LoVo (cell line): ENCODE data around the gene DDX41.

Source experiments
- DNase-seq: peaks from one replicate; pipeline ENCODE4 v3.0.0-alpha.2; 2016; ENCODE audit warnings: low spot score

Gene DDX41

DNA sequence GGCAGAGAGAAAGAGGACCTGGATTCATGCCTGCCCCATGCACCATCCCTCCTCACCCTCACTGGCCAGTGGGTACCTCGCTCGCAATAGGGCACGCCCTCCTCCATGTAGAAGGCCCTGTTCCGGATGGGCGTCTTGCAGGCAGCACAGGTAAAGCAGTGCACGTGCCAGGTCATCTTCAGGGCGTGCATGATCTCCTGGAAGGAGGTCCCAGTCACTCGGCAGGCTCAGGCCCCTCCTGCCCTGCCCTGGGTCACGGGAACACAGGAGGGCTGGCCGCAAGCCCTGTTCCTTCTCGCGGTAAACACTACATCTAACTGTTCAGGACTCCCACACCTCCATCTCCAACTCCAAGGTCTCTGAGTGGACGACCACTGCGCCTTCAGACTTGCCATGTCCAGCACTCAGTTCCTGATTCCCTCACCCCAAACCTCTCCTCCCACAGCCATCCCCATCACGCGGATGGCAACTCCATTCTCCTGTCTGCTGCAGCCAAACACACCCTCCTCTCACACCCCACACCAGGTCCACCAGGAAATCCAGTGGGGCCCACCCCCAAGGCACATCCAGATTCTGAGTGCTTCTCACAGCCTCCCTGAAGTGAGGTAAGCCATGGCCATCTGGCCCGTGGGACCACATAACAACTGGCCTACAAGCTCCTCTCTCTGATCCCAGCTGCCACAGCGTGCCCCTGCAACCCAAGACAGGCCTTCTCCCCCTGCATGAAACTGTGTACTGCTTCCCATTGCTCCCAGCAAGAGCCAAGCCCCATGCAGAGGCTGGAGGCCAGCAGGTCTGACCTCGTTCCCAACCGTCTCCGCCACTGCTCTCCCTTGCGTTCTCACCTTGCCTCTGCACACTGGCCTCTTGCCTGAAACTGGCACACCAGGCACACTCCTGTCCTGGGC lies 32.5 kb downstream of the DDX41 start:
- no peak for DNase-seq

DNA sequence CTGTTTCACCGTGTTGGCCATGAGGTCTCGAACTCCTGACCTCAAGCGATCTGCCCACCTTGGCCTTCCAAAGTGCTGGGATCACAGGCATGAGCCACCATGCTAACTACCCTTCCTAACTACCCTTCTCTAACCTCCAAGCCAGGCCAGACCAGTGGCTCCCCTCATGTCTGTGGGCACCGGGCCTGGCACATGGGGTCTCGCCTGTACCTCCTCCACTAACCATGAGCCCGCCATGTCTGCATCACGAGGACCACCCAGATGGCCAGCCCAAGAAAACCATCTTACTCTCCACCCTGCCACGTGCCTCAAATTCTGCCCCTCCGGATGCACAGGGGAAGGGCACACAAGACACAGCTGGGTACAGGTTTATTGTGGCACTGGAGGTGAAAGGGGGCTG lies 33.7 kb downstream of the DDX41 start:
- no peak for DNase-seq

- no peak for DNase-seq
These were observed 34.4 kb downstream of the DDX41 start for GRCh38 chr5:177482359-177482795.

DNA sequence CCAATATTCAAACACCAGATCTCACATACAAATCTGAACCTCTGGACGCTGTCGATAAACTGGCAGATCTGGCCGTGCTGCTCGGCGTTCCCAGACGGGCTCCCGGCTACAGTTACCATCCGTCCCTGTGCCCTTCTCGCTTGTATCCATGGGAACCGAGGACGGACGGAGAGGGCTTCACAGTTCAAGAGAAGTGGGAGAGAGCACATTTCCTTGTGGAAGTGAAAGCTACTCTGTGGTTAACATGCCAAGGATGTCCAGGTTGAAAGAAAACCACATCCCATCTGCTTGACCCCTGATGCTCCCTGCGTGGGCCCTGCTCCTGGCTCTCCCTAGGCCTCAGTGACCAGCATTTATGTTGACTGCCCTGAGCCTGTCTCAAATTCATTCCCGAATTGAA lies 37.0 kb downstream of the DDX41 start:
- DNase-seq = no peak

DNA sequence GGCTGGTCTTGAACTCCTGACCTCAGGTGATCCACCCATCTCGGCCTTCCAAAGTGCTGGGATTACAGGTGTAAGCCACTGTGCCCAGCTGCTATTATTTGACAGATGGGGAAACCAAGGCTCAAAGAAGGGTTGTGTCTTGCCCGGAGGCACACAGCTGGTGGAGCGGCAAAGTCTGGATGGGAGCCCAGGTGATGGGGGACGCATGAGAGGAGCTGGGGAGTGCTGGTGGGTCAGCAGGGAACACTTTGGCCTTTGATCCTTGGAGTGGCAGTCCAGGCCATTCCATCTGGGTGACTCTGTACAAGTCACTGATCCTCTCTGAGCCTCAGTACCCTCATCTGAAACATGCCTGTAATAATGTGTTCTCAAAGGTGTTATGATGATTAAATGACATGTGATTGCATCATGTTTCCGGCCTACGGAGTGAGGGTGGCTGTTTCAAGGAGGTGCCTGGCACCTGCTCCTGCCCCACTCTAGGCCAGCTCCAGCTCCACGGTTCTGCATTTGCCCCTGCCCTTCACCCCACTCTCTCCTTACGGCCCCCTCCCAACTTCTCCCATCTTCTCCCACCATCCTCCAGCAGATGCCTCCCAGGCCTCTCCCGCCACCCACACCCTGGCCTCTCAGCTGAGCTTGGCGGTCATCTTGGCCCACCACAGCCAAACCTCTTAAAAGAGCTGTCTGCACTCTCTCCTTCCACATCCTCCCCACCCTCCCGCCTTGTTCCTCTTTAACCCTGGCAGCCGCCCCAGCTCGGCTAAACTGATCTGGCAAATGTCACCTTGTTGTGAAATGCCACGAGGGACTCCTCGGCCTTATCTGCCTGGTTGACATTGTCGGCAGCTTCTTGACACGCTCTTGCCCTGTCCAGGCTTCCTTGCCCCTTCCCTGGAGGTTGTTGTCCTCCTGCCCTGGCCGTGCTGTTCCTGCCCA lies 37.8 kb downstream of the DDX41 start:
- no peak for DNase-seq

- no peak for DNase-seq
These were observed 38.9 kb downstream of the DDX41 start for GRCh38 chr5:177477701-177478477.

DNA sequence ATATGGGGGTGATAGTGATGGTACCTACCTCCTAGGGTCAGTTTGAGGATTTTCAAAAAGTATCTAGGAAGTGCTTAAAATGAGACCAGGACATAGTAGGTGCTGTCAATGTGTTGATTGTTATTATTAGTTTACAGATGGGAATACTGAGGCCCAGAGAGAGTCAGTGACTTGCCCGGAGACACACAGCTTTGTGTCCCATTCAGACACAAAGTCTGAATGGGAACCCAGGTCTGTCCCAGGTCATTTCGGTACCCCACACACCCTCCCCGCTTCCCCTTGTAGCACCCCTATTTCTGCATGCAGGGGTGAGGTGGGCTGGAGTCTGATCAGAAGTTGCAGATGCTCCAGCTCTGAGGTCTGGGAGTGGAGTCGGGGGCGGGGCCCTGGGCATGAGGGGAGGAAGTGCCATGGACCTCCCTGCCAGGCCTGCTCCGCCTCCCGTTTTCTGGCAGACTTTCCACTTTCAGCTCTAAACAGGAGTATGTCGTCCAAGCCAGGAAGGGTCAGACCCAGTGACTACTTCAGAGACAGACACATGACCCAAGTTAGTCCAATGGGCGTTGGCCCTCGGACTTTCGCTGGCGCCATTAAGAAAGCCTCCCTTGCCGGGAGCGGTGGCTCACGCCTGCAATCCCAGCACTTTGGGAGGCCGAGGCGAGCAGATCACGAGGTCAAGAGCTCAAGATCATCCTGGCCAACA lies 40.1 kb downstream of the DDX41 start:
- no peak for DNase-seq

DNA sequence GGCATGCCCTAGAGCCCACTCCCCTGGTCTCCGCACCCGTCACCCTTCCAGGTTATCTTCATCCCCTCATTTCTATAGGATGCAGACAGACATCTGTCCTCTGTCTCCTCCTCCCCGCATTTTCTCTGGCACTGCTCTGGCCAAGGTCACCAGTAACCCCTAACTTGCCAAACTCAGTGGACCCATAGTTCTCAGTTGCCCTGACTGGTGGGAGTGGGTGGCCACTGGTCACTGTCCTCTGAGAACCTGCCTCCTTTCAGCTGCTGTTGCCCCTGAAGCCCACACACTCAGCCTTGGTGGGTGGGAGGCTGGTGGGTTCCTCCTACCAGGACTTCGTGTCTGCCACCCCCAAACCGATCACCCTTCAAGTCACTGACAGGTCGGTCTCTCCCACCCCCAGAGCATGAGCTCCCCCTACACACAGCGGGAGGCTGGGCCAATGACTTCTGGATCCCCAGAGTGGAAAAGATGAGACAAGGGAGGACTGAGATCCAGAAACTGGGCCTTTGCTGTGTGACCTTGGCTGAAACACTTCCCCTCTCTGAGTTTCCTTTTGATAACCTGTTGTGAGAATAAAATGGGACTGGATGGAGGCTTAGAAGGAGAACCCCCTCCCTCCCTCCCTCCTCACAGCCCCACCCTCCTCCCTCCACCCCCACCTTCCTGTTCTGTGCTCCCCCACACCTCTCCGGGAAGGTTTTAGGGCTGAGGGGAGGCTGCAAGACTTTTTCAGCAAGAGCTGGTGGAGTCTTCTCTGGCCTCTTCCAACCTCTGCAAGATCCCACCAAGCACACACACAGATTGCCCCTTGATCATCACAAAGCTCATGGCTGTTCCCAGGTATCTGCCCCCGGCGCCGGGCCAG lies 41.0 kb downstream of the DDX41 start:
- no peak for DNase-seq

- DNase-seq = no peak
These were observed 41.8 kb downstream of the DDX41 start for GRCh38 chr5:177474846-177475562.

GRCh38 chr5:177474002-177474476 lies 42.7 kb downstream of the DDX41 start:
- no peak for DNase-seq

GRCh38 chr5:177473443-177474001 lies 43.2 kb downstream of the DDX41 start, which contains the start of gene DBN1:
TSS of gene DBN1 (minus strand) at chr5:177473634. CDS start at chr5:177473521, 113 bp downstream.
- peak; percentile 47 for DNase-seq

DNA sequence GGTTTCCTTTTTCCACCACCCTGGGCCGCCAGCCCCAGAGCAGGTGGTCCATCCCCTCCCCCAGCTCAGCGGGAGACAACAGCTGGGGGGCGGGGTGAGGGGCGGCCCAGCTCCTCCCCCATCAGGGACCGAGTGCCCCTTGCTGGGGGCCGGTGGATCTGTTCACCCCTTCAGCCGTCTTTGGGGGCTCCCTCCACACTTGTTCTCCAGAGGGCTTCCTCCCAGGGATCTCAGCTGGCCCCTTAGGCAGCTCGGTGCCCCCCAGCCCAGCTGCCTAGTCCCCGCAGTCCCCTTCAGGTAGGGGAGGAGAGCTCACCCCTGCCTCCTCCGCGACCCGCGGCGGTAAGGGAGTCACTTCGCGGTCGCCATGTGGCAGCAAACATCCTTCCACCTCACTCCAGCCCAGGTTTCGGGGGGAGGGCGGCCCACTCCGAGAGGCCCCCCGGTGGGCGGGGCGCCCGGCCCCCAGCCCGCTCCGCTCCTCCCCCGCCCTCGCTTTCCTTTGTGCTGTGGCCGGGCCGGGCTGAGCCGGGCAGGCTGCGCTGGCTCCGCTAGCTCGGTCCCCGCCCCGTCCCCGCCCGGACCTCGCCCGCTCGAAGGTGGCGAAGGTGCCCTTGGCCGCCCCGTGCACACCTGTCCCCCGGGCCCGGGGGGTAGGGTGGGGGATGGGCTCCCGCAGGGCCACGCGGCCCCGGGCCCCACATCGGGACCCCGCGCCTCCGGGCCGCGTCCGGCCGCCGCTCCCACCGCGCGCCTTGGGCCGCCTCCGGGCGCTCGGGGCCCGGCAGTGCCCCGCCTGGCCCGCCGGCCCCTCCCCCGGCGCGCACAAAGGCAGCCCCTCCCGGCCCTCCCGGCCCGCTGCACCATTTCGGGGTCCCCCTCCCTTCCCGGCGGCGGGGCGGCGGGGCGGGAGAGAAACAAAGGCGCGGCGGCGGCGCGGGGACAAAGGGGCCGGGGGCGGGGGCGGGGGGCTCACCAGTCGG lies 44.0 kb downstream of the DDX41 start:
- DNase-seq = no peak

GRCh38 chr5:177471610-177472356 lies 45.0 kb downstream of the DDX41 start:
- DNase-seq = no peak

GRCh38 chr5:177470759-177471536 lies 45.8 kb downstream of the DDX41 start:
- DNase-seq = no peak

GRCh38 chr5:177469750-177470525 lies 46.8 kb downstream of the DDX41 start:
- no peak for DNase-seq
